Subcutaneous abdominal adipose tissue (tissue), 5 donors: ENCODE data around the gene CDC73.

Source experiments
- H3K27ac ChIP-seq: one replicate; pipeline ENCODE4 v1.7.0; 2013; ENCODE audit warnings: low read depth, mild to moderate bottlenecking, inconsistent platforms, low read length, moderate library complexity
- H3K27me3 ChIP-seq, 5 donors: one replicate each; pipeline ENCODE4 v1.7.0; 2013; ENCODE audit warnings: low read length in 5 of 5, inconsistent platforms in 1 of 5; ENCODE audit not compliant: control insufficient read depth in 5 of 5, insufficient read depth in 4 of 5
- H3K36me3 ChIP-seq, 5 donors: one replicate each; pipeline ENCODE4 v1.7.0; 2013; ENCODE audit warnings: low read length in 5 of 5; ENCODE audit not compliant: control insufficient read depth in 5 of 5, insufficient read depth in 5 of 5
- H3K4me1 ChIP-seq, 5 donors: one replicate each; pipeline ENCODE4 v1.7.0; 2013; ENCODE audit warnings: low read length in 5 of 5, mild to moderate bottlenecking in 3 of 5, moderate library complexity in 1 of 5; ENCODE audit not compliant: control insufficient read depth in 5 of 5, insufficient read depth in 5 of 5
- H3K4me3 ChIP-seq, 5 donors: one replicate each; pipeline ENCODE4 v1.7.0; 2013; ENCODE audit warnings: low read length in 5 of 5, low read depth in 1 of 5
- H3K9ac ChIP-seq, 5 donors: one replicate each; pipeline ENCODE4 v1.7.0; 2013; ENCODE audit warnings: low read length in 5 of 5, mild to moderate bottlenecking in 4 of 5, moderate library complexity in 3 of 5
- H3K9me3 ChIP-seq, 5 donors: one replicate each; pipeline ENCODE4 v1.7.0; 2013; ENCODE audit warnings: low read length in 5 of 5; ENCODE audit not compliant: control insufficient read depth in 5 of 5
- donor health status: healthy.
- donor health status: healthy.
- donor health status: healthy.
- donor health status: healthy.
- donor health status: healthy.

The CDC73 gene

GRCh38 chr1:193121616-193122593, at the start of gene CDC73:
TSS of gene CDC73 (plus strand) at chr1:193122031. CDS start at chr1:193122201, 170 bp downstream.
- Histone ChIP-seq H3K4me3 (peak within 1 kb of the TSS; percentile 93 to 99 (median 95)), H3K4me1 (peaks cover 1 to 29% (median 25%) of the 10 kb centered on the region in 5 donors), H3K9ac (peak within 1 kb of the TSS; percentile 92 to 96 (median 95))

DNA sequence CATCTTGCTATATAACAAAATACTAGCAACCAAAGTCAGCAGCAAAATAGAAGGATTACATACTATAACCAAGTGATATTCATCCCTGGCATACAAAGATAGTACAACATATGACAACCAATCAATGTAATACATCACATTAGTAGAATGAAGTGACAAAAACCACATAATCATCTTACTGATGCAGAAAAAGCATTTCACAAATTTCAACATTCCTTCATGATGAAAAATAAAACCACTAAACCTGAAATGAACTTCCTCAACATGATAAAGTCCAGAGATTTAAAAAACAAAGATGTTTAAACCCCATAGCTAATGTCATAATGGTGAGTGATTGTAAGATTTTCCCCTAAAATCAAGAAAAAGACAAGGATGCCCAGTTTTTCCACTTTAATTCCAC, 43.8 kb upstream of the CDC73 start:
- no peaks in the 10 kb centered on the region for H3K27me3 ChIP-seq
- no peaks in the 10 kb centered on the region for H3K4me1 ChIP-seq
- H3K36me3 ChIP-seq: peaks cover 26 to 47% (median 31%) of the 10 kb centered on the region in 5 donors
- no peak overlapping the region for H3K9ac ChIP-seq
- no peak overlapping the region for H3K27ac ChIP-seq
- no peaks in the 10 kb centered on the region for H3K9me3 ChIP-seq
- no peak overlapping the region for H3K4me3 ChIP-seq

More at GRCh38 chr1:193121616-193122593, at the start of gene CDC73:
- Histone ChIP-seq H3K9me3 (no peaks in the 10 kb centered on the region), H3K27ac (peak within 1 kb of the TSS; percentile 99), H3K36me3 (peaks cover 0 to 10% (median 4%) of the 10 kb centered on the region in 5 donors), H3K27me3 (no peaks in the 10 kb centered on the region)

- Histone ChIP-seq H3K27me3 (no peaks in the 10 kb centered on the region), H3K9ac (no peak overlapping the region), H3K4me1 (no peaks in the 10 kb centered on the region), H3K36me3 (peaks cover 37 to 59% (median 43%) of the 10 kb centered on the region in 5 donors), H3K9me3 (no peaks in the 10 kb centered on the region), H3K27ac (no peak overlapping the region), H3K4me3 (no peak overlapping the region)
Observed at GRCh38 chr1:193079187-193079586, 42.6 kb upstream of the CDC73 start.

DNA sequence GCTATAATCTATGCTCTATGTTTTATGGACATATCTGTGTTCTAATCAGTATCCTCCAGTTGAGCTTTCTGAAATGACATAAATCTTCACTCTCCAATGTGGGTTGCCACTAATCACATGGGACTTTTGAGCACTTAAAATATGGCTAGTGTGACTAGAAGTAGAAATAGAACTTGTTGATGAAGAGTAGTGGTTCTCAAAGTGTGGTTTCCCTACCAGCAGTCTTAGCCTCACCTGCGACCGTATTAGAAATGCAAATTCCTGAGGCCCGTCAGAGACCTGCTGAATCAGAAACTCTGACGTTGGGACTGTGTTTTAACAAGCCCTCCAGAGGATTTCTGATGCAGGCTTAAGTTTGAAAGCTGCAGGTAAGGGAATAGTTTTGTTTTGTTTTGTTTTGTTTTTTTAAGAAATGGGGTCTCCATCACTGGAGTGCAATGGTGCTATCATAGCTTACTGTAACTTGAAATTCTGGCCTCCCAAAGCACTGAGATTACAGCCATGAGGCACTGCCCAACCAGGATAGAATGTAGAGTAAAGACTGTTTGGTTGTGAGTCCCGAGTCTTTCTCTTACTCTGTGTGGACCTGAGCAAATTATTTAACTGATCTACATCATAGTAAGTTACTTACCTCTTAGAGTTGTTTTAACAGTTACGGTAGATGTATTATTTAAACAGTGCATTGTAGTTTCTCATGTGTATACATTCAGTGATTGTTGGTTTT, 38.3 kb upstream of the CDC73 start:
- Histone ChIP-seq H3K27me3 (no peaks in the 10 kb centered on the region), H3K9me3 (no peaks in the 10 kb centered on the region), H3K27ac (no peak overlapping the region), H3K4me3 (no peak overlapping the region), H3K9ac (no peak overlapping the region), H3K4me1 (peaks cover 0 to 9% (median 3%) of the 10 kb centered on the region in 5 donors), H3K36me3 (peaks cover 36 to 45% (median 36%) of the 10 kb centered on the region in 5 donors)

DNA sequence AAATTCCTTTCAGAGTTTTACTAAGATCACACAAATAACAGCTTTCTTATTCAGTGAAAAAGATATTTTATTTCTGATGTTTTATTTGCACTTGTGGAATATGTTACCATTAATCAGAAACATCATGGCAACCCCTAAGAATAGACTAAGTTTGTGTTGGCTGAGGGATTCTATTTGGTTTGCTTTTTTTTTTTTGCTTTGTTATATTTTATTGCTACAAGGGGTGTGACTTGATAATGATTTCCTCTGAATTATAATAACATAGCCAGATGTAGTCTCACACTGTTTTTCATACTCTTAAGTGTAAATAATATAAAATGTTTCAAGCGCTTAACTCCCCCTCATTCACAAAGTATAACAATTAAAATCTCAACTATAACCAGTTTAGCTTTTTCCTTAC, 36.6 kb upstream of the CDC73 start:
- Histone ChIP-seq H3K9ac (no peak overlapping the region), H3K9me3 (no peaks in the 10 kb centered on the region), H3K27ac (no peak overlapping the region), H3K27me3 (no peaks in the 10 kb centered on the region), H3K36me3 (peaks cover 28 to 43% (median 32%) of the 10 kb centered on the region in 5 donors), H3K4me3 (no peak overlapping the region), H3K4me1 (peaks cover 0 to 9% (median 3%) of the 10 kb centered on the region in 5 donors)

DNA sequence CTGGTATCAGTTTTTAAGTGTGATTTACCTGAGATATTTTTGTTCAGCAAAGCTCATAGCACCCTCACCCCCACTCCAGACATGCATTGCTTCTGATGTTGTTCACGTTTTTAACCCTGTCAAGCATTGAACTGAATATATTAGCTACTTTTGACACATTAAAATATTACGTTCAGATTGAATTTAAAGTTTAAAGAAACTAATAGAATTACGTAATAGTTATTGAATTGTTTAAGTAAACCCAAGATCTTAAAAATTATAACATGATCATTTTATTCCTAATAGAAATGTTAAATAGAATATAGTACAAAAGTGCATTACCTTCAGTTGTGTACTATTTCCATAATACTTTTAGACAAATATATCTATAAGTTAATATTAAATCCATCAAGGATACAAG, 35.5 kb upstream of the CDC73 start:
- Histone ChIP-seq H3K36me3 (peaks cover 27 to 44% (median 31%) of the 10 kb centered on the region in 5 donors), H3K9ac (no peak overlapping the region)

DNA sequence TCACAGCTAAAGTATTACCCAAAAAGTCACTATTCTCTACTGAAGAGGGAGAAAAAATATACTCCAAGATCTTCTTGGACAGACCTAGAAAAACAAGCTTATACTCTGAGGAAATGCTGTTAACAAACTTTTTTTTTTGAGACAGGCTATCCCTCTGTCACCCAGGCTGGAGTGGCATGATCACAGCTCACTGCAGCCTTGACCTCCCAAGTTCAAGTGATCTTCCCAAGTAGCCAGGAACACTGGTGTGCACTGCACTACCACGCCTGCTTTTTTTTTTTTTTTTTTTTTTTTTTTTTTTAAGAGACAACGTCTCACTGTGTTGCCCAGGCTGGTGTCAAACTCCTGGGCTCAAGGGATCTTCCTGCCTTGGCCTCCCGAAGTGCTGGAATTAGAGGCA, 33.9 kb upstream of the CDC73 start:
- Histone ChIP-seq H3K36me3 (peaks cover 18 to 36% (median 24%) of the 10 kb centered on the region in 5 donors), H3K27me3 (no peaks in the 10 kb centered on the region), H3K4me3 (no peak overlapping the region), H3K9me3 (no peaks in the 10 kb centered on the region), H3K4me1 (peaks cover 0 to 9% (median 3%) of the 10 kb centered on the region in 5 donors), H3K27ac (no peak overlapping the region), H3K9ac (no peak overlapping the region)

More for the DNA sequence above, 35.5 kb upstream of the CDC73 start:
- no peak overlapping the region for H3K27ac ChIP-seq
- H3K9me3 ChIP-seq: no peaks in the 10 kb centered on the region
- no peaks in the 10 kb centered on the region for H3K27me3 ChIP-seq
- peaks cover 0 to 9% (median 3%) of the 10 kb centered on the region in 5 donors for H3K4me1 ChIP-seq
- H3K4me3 ChIP-seq: no peak overlapping the region

- H3K27me3 ChIP-seq: no peaks in the 10 kb centered on the region
- no peak overlapping the region for H3K27ac ChIP-seq
- H3K4me1 ChIP-seq: peaks cover 0 to 9% (median 3%) of the 10 kb centered on the region in 5 donors
- H3K9ac ChIP-seq: no peak overlapping the region
- no peak overlapping the region for H3K4me3 ChIP-seq
- peaks cover 9 to 35% (median 16%) of the 10 kb centered on the region in 5 donors for H3K36me3 ChIP-seq
- no peaks in the 10 kb centered on the region for H3K9me3 ChIP-seq
Observed at GRCh38 chr1:193090865-193091264, 31.0 kb upstream of the CDC73 start.

GRCh38 chr1:193094112-193094511, 27.7 kb upstream of the CDC73 start:
- no peaks in the 10 kb centered on the region for H3K27me3 ChIP-seq
- no peaks in the 10 kb centered on the region for H3K9me3 ChIP-seq
- H3K9ac ChIP-seq: no peak overlapping the region
- no peak overlapping the region for H3K27ac ChIP-seq
- H3K36me3 ChIP-seq: peaks cover 29 to 64% (median 41%) of the 10 kb centered on the region in 5 donors
- no peaks in the 10 kb centered on the region for H3K4me1 ChIP-seq
- H3K4me3 ChIP-seq: no peak overlapping the region
